GM19035 (cell line): ENCODE data around the gene CLBA1.
"Not testable (repeated sequence)": the region's sequence is repeated elsewhere in the genome, so short reads cannot be mapped to it uniquely, and the experiment has no call there.

Source experiments
- ATAC-seq: cut with Tn5 transposase; IDR thresholded peaks from one replicate; pipeline ENCODE4 v1.9.1; 2021; ENCODE audit not compliant: unreplicated experiment

CLBA1 gene

GRCh38 chr14:105022276-105022670 is 36.7 kb downstream of the CLBA1 start:
- ATAC-seq: no peak

- ATAC-seq: no peak
These were observed 37.6 kb downstream of the CLBA1 start for GRCh38 chr14:105023144-105023543.

GRCh38 chr14:105023791-105024480 is 38.3 kb downstream of the CLBA1 start:
- ATAC-seq: no peak

- ATAC-seq: no peak
These were observed 39.8 kb downstream of the CLBA1 start for GRCh38 chr14:105025429-105025828.

GRCh38 chr14:105026033-105026785 is 40.6 kb downstream of the CLBA1 start:
- ATAC-seq: no peak

- no peak for ATAC-seq
These were observed 41.4 kb downstream of the CLBA1 start for GRCh38 chr14:105026802-105027563.

- not testable (repeated sequence) for ATAC-seq
These were observed 42.1 kb downstream of the CLBA1 start for GRCh38 chr14:105027718-105028117.

- ATAC-seq: no peak
These were observed 42.8 kb downstream of the CLBA1 start for GRCh38 chr14:105028251-105028927.

GRCh38 chr14:105029402-105029801 is 43.8 kb downstream of the CLBA1 start:
- no peak for ATAC-seq

GRCh38 chr14:105030194-105030593 is 44.6 kb downstream of the CLBA1 start:
- no peak for ATAC-seq

GRCh38 chr14:105030836-105031396 is 45.3 kb downstream of the CLBA1 start:
- no peak for ATAC-seq

- not testable (repeated sequence) for ATAC-seq
These were observed 46.9 kb downstream of the CLBA1 start for GRCh38 chr14:105032451-105032901.

GRCh38 chr14:105033412-105033900 is 47.9 kb downstream of the CLBA1 start:
- ATAC-seq: not testable (repeated sequence)

GRCh38 chr14:105034315-105035039 is 48.9 kb downstream of the CLBA1 start:
- no peak for ATAC-seq

- ATAC-seq: not testable (repeated sequence)
These were observed 50.0 kb downstream of the CLBA1 start for GRCh38 chr14:105035616-105036015.

GRCh38 chr14:105039458-105040205 is 54.0 kb downstream of the CLBA1 start:
- no peak for ATAC-seq

GRCh38 chr14:105041841-105042765 is 56.5 kb downstream of the CLBA1 start:
- ATAC-seq: no peak

- ATAC-seq: no peak
These were observed 57.2 kb downstream of the CLBA1 start for GRCh38 chr14:105042813-105043212.
